NCI-H82 treated with DMSO at 0.1 percent for 48 hours (cell line): ENCODE results near the gene CELF5.
"Not testable (repeated sequence)": the region's sequence is repeated elsewhere in the genome, so short reads cannot be mapped to it uniquely, and the experiment has no call there.

Source experiments
- DNase-seq: peaks from one replicate; lab custom pipeline; 2025; ENCODE audit not compliant: unreplicated experiment; lab: John Stamatoyannopoulos, UW

The CELF5 gene

DNA sequence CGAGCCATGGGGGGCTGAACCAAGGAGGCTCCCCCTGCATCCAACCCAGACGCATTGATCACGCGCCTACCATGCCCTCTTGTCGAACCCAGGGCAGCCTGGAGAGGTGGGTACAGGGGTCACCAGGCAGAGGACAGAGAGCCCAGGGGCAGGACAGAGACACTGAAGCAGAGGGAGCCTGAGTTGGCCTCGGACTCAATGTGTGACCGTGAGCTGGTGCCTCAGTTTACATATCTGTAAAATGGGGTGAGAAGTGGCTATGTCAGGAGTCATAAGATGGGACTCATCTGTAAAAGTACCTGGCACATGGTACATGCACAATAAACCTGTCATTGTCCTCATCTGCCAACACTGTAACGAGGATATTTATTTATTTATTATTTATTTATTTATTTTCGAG, 117.8 kb downstream of the CELF5 start:
- DNase-seq, result no peak

- not testable (repeated sequence) for DNase-seq
Observed at GRCh38 chr19:3342962-3343361, 118.5 kb downstream of the CELF5 start.

GRCh38 chr19:3343619-3344502, 119.4 kb downstream of the CELF5 start:
- no peak for DNase-seq

DNA sequence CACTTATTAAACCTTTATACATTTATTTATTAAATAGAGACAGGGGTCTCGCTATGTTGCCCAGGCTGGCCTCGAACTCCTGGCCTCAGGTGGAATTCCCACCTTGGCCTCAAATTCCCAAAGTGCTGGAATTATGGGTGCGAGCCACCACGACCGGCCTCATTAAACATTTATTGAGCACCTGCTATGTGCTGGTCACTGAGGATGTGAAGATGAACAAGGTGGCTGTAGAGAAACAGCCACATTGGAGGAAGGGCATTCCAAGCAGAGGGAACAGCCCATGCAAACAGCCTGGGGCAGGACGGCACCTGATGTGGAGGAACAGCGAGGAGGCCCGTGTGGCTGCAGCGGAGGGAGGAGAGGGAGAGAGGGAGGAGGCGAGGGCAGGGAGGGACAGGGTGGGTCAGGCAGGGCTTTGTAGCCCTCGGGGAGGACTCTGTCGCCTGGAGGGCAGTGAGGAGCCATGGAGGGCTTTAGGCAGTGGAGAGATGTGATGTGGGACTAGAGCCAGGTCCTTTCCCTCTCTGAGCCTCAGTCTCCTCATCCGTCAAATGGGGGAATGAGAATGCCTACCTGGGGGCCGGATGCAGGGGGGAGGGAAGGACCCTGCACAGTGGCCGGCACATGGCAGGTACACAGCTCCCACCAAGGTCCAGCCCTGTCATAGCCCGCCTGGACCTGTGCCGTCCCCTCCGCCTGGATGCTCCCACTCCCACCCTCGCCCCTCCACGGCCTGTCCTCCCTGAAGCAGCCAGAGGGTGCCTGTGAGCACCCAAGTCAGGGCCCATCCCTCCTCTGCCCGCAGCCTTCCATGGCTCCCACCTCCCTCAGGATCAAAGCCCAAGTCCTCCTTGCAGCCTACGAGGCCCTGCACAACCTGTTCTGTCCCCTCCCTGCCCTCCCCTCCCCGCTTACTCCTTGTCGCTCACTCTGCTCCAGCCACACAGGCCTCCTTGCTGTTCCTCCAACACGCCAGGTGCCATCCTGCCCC, 120.4 kb downstream of the CELF5 start:
- DNase-seq, result no peak

DNA sequence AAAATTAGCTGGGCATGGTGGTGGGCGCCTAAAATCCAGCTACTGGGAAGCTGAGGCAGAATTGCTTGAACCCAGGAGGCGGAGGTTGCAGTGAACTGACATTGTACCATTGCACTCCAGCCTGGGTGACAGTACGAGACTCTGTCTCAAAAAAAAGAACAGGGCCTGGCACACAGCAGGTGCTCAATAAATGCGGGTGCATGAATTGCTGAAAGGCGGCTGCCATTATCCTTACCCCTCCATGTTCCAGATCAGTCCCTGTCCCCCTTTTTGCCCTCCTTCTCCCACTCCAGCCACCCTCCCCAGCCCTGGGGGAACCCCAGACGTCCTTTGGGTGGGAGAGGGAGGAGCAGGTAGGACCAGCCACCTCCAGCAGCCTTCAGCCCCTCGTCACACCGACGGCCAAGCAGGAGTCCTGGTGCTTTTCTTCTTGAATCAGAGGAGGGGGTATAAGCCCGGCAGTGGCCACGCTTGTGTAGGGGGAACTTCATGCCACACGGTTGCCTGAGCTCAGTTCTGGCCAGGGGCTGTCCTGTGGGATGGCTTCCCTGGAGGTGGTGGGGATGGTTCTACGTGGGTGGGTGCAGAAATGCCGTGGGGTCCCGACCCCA, 121.5 kb downstream of the CELF5 start:
- no peak for DNase-seq
